ENCODE data around the gene WDCP. TPM values are rescaled to one million over a fixed set of nuclear protein-coding genes. Genes with fewer than 3 reads are reported as not detected.

Gene WDCP
- total and polyA plus RNA-seq, 2 donors (not counting 3 experiments of a cell fraction or from before 2014, with no cell fraction given) = 9.6 to 15.4 TPM

DNA sequence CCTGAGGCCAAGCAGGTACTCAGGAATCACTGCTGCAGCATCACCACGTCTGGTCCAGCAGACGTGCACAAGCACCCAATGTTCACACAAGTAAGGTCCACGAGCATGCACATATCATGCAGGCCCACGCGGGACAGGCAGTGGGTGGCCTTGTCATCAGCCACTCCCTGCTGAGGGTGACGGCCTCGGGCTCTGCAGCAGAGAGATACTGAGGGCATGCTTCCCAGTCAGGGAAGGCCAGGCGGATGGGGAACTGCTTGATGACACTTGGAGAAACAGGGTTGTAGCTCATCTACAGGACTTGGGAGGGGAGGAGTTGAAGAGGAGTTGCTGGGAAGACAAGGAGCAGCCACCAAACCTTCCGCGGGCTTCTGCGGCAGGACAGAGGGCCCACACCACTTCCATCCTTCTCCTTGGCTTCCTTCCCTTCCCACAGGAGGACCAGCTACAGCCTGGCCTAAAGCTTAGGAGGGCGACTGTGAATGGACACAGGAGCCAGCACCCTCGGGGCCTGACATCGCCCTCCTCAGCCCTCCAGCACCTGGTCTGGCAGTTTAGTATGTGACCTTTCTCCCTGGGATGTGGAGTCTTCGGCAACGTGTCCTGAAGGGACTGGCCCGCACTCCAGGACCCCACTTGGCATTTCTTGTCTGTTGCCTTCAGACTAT is 22.1 kb downstream of the WDCP start:
- Histone ChIP-seq H2AFZ (ENCODE audit: low read depth, low read length) (no peak overlapping the region), H3K4me2 (ENCODE audit: insufficient read depth, low read length) (no peak overlapping the region), H3K4me1 (ENCODE audit: control insufficient read depth, extremely low read depth, insufficient read depth, low read length) (no peaks in the 10 kb centered on the region), H3K9me3 (replicated peaks; ENCODE audit: control insufficient read depth, insufficient read depth, low read length) (no peaks in the 10 kb centered on the region), H3K79me2 (ENCODE audit: control insufficient read depth, insufficient read depth, low read length) (no peaks in the 10 kb centered on the region), H3K4me3 (replicated peaks in 1 of 3; ENCODE audit: insufficient read depth in 1 of 3, low read depth in 1 of 3, low read length in 3 of 3) (no peak overlapping the region), H4K20me1 (replicated peaks; ENCODE audit: control insufficient read depth, extremely low read depth, insufficient read depth, low read length) (no peaks in the 10 kb centered on the region), H3K36me3 (ENCODE audit: control insufficient read depth in 2 of 2, extremely low read depth in 1 of 2, insufficient read depth in 2 of 2, low read length in 2 of 2) (peaks cover 0 to 2% of the 10 kb centered on the region in 2 experiments), H3K27ac (ENCODE audit: insufficient read depth, low read depth, low read length) (no peak overlapping the region), H3K9ac (replicated peaks; ENCODE audit: extremely low read depth, insufficient read depth, low read length) (no peak overlapping the region), H3K27me3 (ENCODE audit: control insufficient read depth in 2 of 2, insufficient read depth in 2 of 2, low read length in 2 of 2) (no peaks in the 10 kb centered on the region), H3K9me1 (replicated peaks; ENCODE audit: control insufficient read depth, extremely low read depth, insufficient read depth, low read length) (no peaks in the 10 kb centered on the region)
- ChIA-PET CTCF (interaction anchor here (1.0 to 1.8 kb wide), 3 partner anchors 12 to 98 kb away, joined by 3 to 7 read pairs (median 3); partner anchors contain the start of gene ATAD2B), POLR2A (no interaction called here)
- no TSS peak for BruUV-seq (replicated peaks)
- FAIRE-seq (no peak), DNase-seq (ENCODE audit: low read depth, low spot score) (no peak)
- no peak for TF ChIP-seq MYC (IDR thresholded peaks at IDR 0.05; ENCODE audit: low read depth, low read length)
- no peak for TF ChIP-seq GATA2 (IDR thresholded peaks at IDR 0.05; ENCODE audit: insufficient read depth, insufficient read length, low read depth, low read length)
- TF ChIP-seq POLR2A (IDR thresholded peaks at IDR 0.05; ENCODE audit: low read depth, low read length) = no peak
- TF ChIP-seq, protein P1, sequence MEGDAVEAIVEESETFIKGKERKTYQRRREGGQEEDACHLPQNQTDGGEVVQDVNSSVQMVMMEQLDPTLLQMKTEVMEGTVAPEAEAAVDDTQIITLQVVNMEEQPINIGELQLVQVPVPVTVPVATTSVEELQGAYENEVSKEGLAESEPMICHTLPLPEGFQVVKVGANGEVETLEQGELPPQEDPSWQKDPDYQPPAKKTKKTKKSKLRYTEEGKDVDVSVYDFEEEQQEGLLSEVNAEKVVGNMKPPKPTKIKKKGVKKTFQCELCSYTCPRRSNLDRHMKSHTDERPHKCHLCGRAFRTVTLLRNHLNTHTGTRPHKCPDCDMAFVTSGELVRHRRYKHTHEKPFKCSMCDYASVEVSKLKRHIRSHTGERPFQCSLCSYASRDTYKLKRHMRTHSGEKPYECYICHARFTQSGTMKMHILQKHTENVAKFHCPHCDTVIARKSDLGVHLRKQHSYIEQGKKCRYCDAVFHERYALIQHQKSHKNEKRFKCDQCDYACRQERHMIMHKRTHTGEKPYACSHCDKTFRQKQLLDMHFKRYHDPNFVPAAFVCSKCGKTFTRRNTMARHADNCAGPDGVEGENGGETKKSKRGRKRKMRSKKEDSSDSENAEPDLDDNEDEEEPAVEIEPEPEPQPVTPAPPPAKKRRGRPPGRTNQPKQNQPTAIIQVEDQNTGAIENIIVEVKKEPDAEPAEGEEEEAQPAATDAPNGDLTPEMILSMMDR (IDR thresholded peaks at IDR 0.05; ENCODE audit: extremely low read depth in 1 of 2, insufficient read depth in 1 of 2, low read depth in 1 of 2, low read length in 2 of 2) = no peak
- TF ChIP-seq JUN (IDR thresholded peaks at IDR 0.05; ENCODE audit: borderline replicate concordance, insufficient read depth, insufficient read length, low read depth) = no peak
- TF ChIP-seq FOS (IDR thresholded peaks at IDR 0.05; ENCODE audit: borderline replicate concordance, insufficient read depth, low read length) = no peak
- TF ChIP-seq POLR2AphosphoS5 (IDR thresholded peaks at IDR 0.05; ENCODE audit: insufficient read depth, low read depth, low read length) = no peak
- intact Hi-C loops (cut with micrococcal nuclease) (no loop called here), dilution Hi-C loops (cut with MboI; ENCODE audit: extremely low pct_ligation_motif_present, low sequenced_read_pairs) (no loop called here)
